DOHH2 (cell line): ENCODE measurements around the gene UBE2S.

Experiments used
- CTCF ChIP-seq: fragments of 200-600 bp; sonication (generic); IDR thresholded peaks from one replicate; pipeline ENCODE4 v1.5.1; 2014; ENCODE audit warnings: antibody characterized with exemption, mild to moderate bottlenecking, low read depth, low read length; ENCODE audit not compliant: poor library complexity, severe bottlenecking
- EZH2phosphoT487 ChIP-seq: fragments of 200-600 bp; sonication (generic); IDR thresholded peaks from 2 replicates; pipeline ENCODE4 v1.6.1; 2017; ENCODE audit warnings: borderline replicate concordance, mild to moderate bottlenecking, antibody characterized with exemption, low read length, moderate library complexity, mixed read lengths

GRCh38 chr19:55387736-55388497 lies 19.7 kb downstream of the UBE2S start:
- TF ChIP-seq CTCF (no peak), EZH2phosphoT487 (no peak)
